ENCODE measurements around the gene CFAP77. TPM values are rescaled to one million over a fixed set of nuclear protein-coding genes. Genes with fewer than 3 reads are reported as not detected.

CFAP77 gene
- total RNA-seq, 2 donors from 2014 or later: 2.4 TPM; not detected in 1

DNA sequence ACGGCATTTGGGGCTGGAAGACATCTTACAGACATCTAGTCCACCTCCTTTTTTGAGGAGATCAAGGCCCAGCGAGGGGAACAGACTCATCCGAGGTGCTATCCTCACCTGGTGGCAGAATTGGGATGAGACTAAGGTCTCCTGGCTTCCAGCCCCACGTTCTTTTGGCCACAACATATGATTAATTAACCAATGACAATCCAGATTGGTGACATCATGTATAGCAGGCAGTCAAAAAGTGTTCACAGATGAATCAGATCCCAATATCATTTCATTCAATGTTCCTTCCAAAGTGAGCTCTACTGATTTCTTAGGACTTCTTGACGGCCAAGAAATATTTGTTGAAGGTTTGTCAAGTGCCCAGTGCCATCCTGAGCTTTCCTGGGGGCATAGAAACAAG is 3.9 kb downstream of the CFAP77 start:
- Histone ChIP-seq H3K9me3 (no peaks in the 10 kb centered on the region), H3K27ac (no peak overlapping the region), H3K27me3 (replicated peaks; ENCODE audit: insufficient read depth) (peaks cover 13% of the 10 kb centered on the region), H3K4me1 (replicated peaks) (no peaks in the 10 kb centered on the region), H3K36me3 (no peaks in the 10 kb centered on the region), H3K4me3 (no peak overlapping the region)
- TF ChIP-seq POLR2AphosphoS5 (IDR thresholded peaks at IDR 0.05): no peak
- TF ChIP-seq POLR2A (IDR thresholded peaks at IDR 0.05): no peak
- TF ChIP-seq, protein P1, sequence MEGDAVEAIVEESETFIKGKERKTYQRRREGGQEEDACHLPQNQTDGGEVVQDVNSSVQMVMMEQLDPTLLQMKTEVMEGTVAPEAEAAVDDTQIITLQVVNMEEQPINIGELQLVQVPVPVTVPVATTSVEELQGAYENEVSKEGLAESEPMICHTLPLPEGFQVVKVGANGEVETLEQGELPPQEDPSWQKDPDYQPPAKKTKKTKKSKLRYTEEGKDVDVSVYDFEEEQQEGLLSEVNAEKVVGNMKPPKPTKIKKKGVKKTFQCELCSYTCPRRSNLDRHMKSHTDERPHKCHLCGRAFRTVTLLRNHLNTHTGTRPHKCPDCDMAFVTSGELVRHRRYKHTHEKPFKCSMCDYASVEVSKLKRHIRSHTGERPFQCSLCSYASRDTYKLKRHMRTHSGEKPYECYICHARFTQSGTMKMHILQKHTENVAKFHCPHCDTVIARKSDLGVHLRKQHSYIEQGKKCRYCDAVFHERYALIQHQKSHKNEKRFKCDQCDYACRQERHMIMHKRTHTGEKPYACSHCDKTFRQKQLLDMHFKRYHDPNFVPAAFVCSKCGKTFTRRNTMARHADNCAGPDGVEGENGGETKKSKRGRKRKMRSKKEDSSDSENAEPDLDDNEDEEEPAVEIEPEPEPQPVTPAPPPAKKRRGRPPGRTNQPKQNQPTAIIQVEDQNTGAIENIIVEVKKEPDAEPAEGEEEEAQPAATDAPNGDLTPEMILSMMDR (IDR thresholded peaks at IDR 0.05): no peak
- intact Hi-C loops (cut with DNase I): loop anchor here (5.0 kb wide), 1 partner anchor 388 kb away; no protein-coding TSS in a partner anchor
- WGBS: 61% methylated on average over 5 of the region's 5 CpGs
- DNase-seq (ENCODE audit: low spot score): no peak

DNA sequence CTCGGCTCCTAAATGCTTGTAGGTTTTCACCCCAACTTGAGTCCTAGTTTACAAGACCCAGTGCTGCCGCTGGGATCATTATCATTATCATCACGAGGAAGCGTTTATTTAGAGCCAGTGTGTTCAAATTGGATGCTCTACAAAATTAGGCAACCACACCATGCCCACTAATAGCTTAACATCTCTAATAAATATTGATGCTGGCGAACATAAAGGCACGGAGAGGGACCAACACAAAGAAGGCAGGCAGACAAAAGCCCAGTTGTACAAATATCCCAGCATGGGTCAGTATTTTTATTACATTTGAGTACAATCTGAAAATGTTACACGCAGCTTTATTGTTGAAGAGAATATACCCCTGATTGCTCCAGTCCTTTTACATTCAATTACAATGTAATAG is 4.7 kb downstream of the CFAP77 start:
- H3K4me1 ChIP-seq (replicated peaks): no peaks in the 10 kb centered on the region
- DNase-seq (ENCODE audit: low spot score): no peak
- 36% methylated on average over 7 of the region's 7 CpGs for WGBS
- intact Hi-C loops (cut with DNase I): loop anchor here (5.0 kb wide), 1 partner anchor 388 kb away; no protein-coding TSS in a partner anchor
- no peak overlapping the region for H3K27ac ChIP-seq
- H3K27me3 ChIP-seq (replicated peaks; ENCODE audit: insufficient read depth): peaks cover 13% of the 10 kb centered on the region
- TF ChIP-seq POLR2A (IDR thresholded peaks at IDR 0.05) (no peak), POLR2AphosphoS5 (IDR thresholded peaks at IDR 0.05) (no peak)
- TF ChIP-seq, protein P1 (IDR thresholded peaks at IDR 0.05): no peak
- no peaks in the 10 kb centered on the region for H3K36me3 ChIP-seq
- H3K4me3 ChIP-seq: no peak overlapping the region
- no peaks in the 10 kb centered on the region for H3K9me3 ChIP-seq

DNA sequence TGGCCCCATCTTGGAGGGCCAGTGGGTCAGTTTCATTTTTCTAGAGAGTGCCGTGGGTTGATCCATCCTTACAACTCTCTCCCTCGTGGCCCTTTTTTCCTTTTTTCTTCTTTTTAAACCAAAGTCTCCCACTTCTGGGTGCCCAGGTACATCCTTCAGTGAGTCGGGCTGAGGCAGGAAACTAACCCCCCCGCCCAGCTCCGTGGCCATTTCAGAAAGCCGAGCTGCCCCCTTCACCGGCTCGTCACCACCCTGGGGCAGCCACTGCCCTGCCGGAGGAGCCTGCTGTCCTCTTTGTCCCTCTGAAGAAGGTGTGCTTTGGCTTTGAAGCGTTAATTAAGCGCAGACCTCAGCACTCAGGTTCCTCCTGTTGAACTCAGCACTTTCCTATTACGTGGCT is 5.2 kb downstream of the CFAP77 start:
- no peak for TF ChIP-seq POLR2A (IDR thresholded peaks at IDR 0.05)
- Histone ChIP-seq H3K27ac (no peak overlapping the region), H3K9me3 (no peaks in the 10 kb centered on the region), H3K4me3 (no peak overlapping the region), H3K36me3 (no peaks in the 10 kb centered on the region), H3K4me1 (replicated peaks) (no peaks in the 10 kb centered on the region), H3K27me3 (replicated peaks; ENCODE audit: insufficient read depth) (peaks cover 13% of the 10 kb centered on the region)
- WGBS: 39% methylated on average over 12 of the region's 12 CpGs
- intact Hi-C loops (cut with DNase I): no loop called here
- no peak for DNase-seq (ENCODE audit: low spot score)

DNA sequence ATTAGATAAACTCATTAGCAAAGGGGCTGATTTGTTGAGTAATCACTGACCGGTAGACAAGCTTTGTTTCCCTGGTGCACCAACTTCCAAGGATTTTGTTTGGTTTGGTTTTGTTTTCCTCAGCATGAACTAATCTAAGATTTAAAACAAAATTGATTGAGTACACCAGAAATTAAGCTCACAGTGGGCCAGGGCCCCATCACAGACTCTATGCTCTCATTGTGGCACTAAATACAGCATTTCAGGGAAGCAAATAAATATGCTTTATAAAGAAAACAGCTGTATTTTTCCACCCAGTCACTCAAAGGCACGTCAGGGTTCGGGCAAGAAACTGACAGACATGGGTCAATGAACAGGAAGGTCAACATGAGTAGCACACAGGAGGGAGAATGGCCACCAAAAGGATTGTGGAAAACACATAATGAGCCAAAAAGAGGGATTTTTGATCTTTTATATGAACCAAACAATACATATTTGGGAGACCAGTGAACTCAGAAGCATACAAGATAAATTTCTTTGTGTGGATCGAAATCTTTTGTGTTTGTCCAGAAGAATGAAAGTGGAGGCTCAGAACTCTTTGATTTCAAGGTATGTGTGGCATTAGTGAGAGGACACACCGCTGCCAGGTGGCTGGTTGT is 8.8 kb downstream of the CFAP77 start:
- no peak for DNase-seq (ENCODE audit: low spot score)
- TF ChIP-seq POLR2A (IDR thresholded peaks at IDR 0.05): no peak
- TF ChIP-seq, protein P1 (IDR thresholded peaks at IDR 0.05): no peak
- TF ChIP-seq POLR2AphosphoS5 (IDR thresholded peaks at IDR 0.05): no peak
- intact Hi-C loops (cut with DNase I): no loop called here
- Histone ChIP-seq H3K4me3 (no peak overlapping the region), H3K36me3 (no peaks in the 10 kb centered on the region), H3K27ac (no peak overlapping the region), H3K9me3 (no peaks in the 10 kb centered on the region), H3K27me3 (replicated peaks; ENCODE audit: insufficient read depth) (peaks cover 8% of the 10 kb centered on the region), H3K4me1 (replicated peaks) (no peaks in the 10 kb centered on the region)
- 75% methylated on average over 5 of the region's 5 CpGs for WGBS

DNA sequence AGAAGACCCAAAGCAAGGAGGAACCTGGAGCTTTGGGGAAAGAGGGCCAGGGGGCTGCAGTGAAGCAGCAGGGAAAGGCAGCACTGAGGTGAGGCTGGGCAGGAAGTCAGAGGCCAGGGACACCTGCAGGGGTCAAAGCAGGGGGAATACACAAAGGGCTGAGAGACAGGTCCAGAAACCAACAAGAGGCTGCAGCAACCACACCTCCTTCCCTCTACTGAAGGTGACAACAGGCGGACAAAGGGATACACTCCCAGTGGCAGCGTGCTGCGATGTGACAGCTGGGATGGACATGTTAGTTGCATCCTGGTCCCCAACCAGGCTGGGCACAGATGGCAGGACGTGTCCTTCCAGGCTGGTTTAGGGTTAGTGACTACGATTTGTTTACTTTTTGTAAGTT is 12.6 kb downstream of the CFAP77 start:
- Histone ChIP-seq H3K27ac (no peak overlapping the region), H3K4me3 (no peak overlapping the region), H3K36me3 (no peaks in the 10 kb centered on the region), H3K9me3 (no peaks in the 10 kb centered on the region), H3K27me3 (replicated peaks; ENCODE audit: insufficient read depth) (peaks cover 8% of the 10 kb centered on the region), H3K4me1 (replicated peaks) (no peaks in the 10 kb centered on the region)
- WGBS: 38% methylated on average over 5 of the region's 5 CpGs
- no peak for DNase-seq (ENCODE audit: low spot score)
- no peak for TF ChIP-seq POLR2AphosphoS5 (IDR thresholded peaks at IDR 0.05)
- no peak for TF ChIP-seq POLR2A (IDR thresholded peaks at IDR 0.05)
- TF ChIP-seq, protein P1 (IDR thresholded peaks at IDR 0.05): no peak
- intact Hi-C loops (cut with DNase I): no loop called here

Data from prostate gland (tissue), 2 donors.